Measurements from ENCODE around the gene LBHD2. TPM values are rescaled to one million over a fixed set of nuclear protein-coding genes. Genes with fewer than 3 reads are reported as not detected.

LBHD2 gene
- total RNA-seq, 4 donors from 2014 or later, result 1.4 to 2.1 TPM; not detected in 2

- TF ChIP-seq CTCF (IDR thresholded peaks at IDR 0.05; ENCODE audit: low read depth), result no peak
These were observed 39.9 kb downstream of the LBHD2 start for GRCh38 chr14:103123634-103124500.

DNA sequence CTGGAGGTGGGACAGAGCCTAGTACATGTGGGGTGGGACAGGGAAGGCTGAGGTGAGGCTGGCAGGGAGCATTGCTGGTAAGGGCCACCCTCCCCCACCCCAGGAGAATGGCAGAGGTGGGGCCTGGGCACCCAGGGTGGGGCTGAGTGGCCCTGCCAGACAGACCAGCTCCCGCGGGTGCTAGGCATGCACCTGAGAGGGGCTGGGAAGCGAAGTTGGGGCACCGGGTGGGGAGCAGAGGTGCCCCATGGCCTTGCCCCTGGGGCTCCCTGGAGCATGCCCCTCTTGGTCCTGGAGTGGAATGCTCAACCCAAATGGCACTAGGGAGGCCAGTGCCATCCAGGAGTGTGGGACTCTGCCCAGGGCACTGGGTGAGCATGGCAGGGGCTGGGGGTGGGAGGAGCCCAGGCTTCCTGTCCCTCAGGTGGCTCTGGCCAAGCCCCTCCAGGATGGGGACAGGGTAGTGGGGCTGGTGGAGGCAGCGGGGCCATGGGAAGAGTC, 40.5 kb downstream of the LBHD2 start:
- no peak for TF ChIP-seq CTCF (IDR thresholded peaks at IDR 0.05; ENCODE audit: low read depth)

- no peak for TF ChIP-seq CTCF (IDR thresholded peaks at IDR 0.05; ENCODE audit: low read depth)
These were observed 41.4 kb downstream of the LBHD2 start for GRCh38 chr14:103125098-103126070.

- TF ChIP-seq CTCF (IDR thresholded peaks at IDR 0.05; ENCODE audit: low read depth), result no peak
These were observed 42.3 kb downstream of the LBHD2 start for GRCh38 chr14:103126088-103126872.

DNA sequence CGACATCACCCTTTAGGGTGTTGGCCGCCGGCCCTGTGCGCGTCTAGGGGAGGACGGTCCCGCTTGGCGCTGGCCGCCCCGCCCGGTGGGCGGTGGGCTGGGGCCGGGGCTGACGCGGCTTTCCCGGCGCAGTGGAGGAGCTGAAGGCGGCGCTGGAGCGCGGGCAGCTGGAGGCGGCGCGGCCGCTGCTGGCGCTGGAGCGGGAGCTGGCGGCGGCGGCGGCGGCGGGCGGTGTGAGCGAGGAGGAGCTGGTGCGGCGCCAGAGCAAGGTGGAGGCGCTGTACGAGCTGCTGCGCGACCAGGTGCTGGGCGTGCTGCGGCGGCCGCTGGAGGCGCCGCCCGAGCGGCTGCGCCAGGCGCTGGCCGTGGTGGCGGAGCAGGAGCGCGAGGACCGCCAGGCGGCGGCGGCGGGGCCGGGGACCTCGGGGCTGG, 42.9 kb downstream of the LBHD2 start:
- TF ChIP-seq CTCF (IDR thresholded peaks at IDR 0.05; ENCODE audit: low read depth), result no peak

GRCh38 chr14:103127356-103127755, 43.3 kb downstream of the LBHD2 start:
- TF ChIP-seq CTCF (IDR thresholded peaks at IDR 0.05; ENCODE audit: low read depth), result no peak
